GM10847 (cell line): ENCODE results near the gene PACRG.

Source experiments
- POLR2A ChIP-seq: IDR thresholded peaks from 2 replicates; pipeline ENCODE4 v1.6.1; 2011; ENCODE audit not compliant: insufficient read length; ENCODE audit errors: extremely low read depth

The PACRG gene

DNA sequence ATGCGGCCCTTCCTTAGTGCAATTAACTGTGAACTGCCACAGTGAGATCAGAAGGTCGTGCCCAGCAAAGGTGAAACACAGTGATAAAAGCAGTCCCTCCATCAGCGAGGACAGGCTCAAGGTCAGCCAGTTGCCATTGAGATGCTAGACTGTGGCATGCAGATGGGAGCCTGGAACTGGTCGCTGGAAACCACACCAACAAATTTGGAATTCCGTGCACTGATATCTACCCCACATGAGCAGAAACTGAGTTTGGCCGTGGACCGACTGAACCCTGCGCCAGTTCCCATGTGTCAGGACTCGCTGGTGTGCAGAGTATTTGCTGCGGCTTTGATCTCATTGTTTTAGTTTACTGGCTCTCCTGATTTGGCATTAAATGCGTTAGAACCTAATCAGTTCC is 561.1 kb downstream of the PACRG start:
- TF ChIP-seq POLR2A = no peak

DNA sequence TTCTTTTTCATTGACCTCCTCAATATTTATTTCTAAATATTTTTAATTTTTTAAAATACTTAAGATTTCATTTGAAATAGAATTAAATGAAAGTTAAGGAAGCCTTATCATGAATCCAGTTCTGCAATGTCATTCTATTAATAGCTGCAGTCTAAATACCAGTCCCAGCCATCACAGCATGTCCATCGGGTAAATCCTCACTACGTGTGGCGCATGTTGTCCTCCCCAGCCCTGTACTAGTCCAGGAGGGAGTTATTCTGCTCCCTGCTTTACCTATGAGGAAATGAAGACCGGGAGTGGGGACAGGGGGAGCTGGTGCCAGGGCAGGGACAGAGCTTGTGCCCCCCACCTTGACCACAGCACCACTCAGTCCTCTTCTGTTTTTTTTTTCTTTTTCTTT is 561.7 kb downstream of the PACRG start:
- TF ChIP-seq POLR2A = no peak

DNA sequence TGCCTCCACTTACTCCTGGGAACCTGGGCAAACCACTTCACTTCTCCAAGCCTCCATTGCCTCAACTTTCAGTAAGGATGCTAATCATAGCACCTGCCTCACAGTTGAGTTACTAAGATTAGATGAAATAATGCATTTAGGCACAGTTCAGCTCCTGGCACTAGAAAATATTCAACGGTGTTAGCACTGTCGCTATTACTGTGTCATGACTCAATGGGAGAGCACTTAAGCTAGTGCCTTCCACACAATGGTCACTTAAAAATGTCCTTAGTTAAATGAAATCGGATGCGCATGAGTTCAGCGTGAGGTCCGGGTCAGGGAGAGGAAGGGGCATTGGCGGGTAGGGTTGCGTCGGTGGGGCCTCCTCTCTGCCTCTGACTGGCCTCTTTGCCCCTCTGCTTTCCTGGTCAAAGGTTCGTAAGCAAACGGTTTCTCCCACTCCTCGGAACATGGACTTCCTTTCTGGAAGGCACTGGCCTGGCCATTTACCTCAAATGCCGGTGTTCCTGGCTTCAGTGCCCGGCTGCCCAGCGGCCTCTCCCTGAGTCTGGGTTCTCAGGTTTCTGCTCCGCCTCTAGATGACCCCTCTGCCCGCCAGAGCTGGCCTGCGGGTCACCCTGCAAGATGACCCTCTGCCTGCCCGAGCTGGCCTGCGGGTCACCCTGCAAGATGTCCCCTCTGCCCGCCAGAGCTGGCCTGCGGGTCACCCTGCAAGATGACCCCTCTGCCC is 562.9 kb downstream of the PACRG start:
- TF ChIP-seq POLR2A = no peak

GRCh38 chr6:163291622-163292021 is 563.8 kb downstream of the PACRG start:
- TF ChIP-seq POLR2A = no peak

DNA sequence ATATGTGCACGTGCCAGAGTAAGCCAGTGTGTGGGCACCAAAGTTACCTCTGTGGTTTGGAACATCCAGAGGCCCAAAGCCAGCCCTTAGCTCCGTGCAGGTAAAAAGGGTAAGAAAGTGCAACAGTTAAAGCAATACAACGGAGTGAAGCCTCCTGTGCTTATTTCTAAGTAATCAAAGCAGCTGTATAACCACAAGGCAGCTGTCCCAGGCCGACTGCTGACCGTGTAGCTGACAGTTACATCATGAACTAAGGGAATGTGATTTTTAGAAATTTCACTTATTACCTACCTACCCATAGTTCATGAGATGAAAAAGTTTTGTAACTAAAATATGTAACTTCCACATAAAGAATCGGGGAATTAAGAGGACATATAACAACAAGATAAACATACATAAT is 565.5 kb downstream of the PACRG start:
- no peak for TF ChIP-seq POLR2A

- no peak for TF ChIP-seq POLR2A
Observed at GRCh38 chr6:163294734-163295133, 567.0 kb downstream of the PACRG start.

DNA sequence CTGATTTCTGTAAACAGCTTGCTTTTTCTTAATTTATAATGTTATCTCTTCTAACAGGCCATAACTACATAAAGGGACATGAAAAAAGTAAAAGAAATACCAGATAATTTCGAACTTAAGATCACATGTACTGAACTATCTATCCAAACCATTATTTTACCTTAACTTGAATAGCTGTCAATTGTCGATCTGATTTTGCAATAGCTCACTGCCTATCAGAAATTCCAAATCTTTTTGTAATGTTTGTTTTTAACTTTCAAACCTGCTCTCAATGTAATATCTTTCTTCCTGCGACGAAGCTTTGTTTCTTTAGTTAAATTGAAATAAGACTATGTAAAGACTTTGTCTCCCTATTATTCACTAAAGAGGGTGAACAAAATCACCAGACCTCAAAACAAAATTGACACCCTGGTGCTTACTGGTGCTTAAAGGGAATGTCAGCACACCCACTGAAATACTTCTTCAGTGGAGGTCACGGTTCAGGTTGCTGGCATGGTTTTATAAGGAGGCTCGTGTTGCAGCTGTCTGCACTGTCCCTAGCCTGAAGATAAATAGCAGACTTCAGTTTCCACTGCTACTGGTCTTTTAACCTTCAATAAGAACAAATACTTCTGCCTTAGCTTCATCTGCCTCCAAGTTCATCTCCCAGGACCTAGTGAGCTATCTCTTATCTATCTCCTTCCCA is 569.2 kb downstream of the PACRG start:
- no peak for TF ChIP-seq POLR2A

DNA sequence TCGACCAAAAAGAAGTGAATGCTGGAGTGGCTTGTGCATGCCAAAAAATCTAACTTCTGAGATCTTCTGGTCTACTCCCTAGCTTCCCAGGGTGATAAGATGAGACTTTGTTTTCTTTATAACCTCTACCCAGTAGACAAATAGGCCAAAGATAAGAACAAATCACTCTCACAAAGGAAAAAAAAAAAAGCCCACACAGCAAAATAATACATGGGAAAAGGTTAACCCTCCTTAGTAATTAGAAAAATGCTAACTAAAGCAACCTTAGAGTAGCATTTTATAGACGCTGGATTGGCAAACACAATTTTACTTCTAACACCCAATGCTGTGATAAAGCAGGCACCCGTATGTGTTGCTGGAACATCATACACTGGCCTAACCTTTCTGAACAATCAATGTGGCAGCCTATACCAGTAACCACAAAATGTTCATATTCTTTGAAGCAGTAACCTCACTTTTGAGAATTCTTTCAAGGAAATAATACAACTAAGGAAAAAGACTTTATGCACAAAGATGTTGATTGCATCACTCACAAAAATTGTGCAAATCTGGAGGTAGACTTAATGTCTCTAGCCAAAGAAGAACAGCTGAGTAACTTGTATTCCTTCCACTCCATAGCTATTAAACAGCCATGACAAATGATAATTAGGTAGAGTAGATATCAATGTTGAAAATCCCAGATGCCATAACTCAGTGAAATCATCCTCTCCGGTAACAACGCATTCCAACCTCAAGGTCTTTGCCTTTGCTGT is 570.5 kb downstream of the PACRG start:
- TF ChIP-seq POLR2A = no peak

DNA sequence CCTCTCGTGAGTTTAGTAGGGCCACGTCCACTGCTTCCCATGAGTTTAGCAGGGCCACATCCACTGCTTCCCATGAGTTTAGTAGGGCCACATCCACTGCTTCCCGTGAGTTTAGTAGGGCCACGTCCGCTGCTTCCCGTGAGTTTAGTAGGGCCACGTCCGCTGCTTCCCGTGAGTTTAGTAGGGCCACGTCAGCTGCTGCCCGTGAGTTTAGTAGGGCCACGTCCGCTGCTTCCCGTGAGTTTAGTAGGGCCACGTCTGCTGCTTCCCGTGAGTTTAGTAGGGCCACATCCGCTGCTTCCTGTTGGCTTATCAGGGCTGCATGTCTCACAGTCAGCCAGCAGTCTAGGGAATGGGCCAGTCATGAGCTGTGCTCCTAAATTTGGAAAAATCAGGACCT is 573.1 kb downstream of the PACRG start:
- no peak for TF ChIP-seq POLR2A

GRCh38 chr6:163301726-163302635 is 574.2 kb downstream of the PACRG start:
- TF ChIP-seq POLR2A = no peak

- TF ChIP-seq POLR2A = no peak
Observed at GRCh38 chr6:163302747-163303146, 575.0 kb downstream of the PACRG start.

GRCh38 chr6:163306000-163306399 is 578.2 kb downstream of the PACRG start:
- TF ChIP-seq POLR2A = no peak

- TF ChIP-seq POLR2A = no peak
Observed at GRCh38 chr6:163308629-163309440, 581.1 kb downstream of the PACRG start.

DNA sequence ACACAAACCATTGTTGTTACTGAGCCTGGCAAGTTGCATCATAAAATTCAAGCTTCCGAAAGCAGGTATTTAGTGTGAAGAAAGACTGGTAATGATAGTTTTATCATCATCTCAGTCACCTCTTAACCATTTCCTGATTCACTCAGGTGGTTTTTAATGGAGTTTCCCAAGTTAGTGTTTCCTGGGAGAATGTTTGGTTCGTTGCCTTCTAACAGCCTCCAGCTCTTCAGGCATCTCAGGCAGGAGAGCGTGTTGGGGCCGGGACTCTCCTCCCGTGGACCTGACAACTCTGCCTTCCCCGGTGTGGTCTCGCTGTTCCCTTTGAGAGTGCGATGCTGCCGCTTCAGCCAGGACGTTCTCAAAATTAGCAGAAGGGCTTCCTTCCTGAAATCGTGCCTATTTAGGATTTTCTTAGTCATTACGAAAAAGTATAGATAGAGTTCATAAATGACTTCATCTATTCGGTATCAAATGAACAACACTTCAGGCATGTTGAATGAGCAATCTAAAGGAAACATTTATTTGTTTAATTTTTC is 581.8 kb downstream of the PACRG start:
- TF ChIP-seq POLR2A = no peak
